Activated CD8-positive, alpha-beta memory T cell treated with anti-CD3 and anti-CD28 coated beads, Interleukin-2, amount 10 ng/mL, durations not matched to agents 7 days and 5 days (primary cell): ENCODE data around the gene ABHD16A. TPM values are rescaled to one million over a fixed set of nuclear protein-coding genes. Genes with fewer than 3 reads are reported as not detected.

Experiments
- ATAC-seq: fragments of 150-1000 bp; cut with Tn5 transposase; one replicate; pipeline ENCODE4 v1.10.0; 2021; ENCODE audit warnings: moderate library complexity
- CTCF ChIA-PET: fragments of 350-600 bp; sonication (Branson Sonifier 250); formaldehyde crosslinking; loops from one replicate; lab custom pipeline; 2021; ENCODE audit warnings: antibody characterized with exemption; lab: Charles Lee
- DNase-seq: peaks from one replicate; pipeline ENCODE4 v3.0.0-alpha.2; 2020
- H3K27ac Mint-ChIP-seq: one replicate; pipeline ENCODE4 v1.8.0; 2021; ENCODE audit warnings: mild to moderate bottlenecking, mixed read lengths
- H3K27me3 Mint-ChIP-seq: one replicate; pipeline ENCODE4 v1.8.0; 2021; ENCODE audit warnings: mixed read lengths
- H3K36me3 Mint-ChIP-seq: one replicate; pipeline ENCODE4 v1.8.0; 2021; ENCODE audit warnings: mild to moderate bottlenecking, mixed read lengths
- H3K4me1 Mint-ChIP-seq: one replicate; pipeline ENCODE4 v1.8.0; 2021; ENCODE audit warnings: mixed read lengths
- H3K4me3 Mint-ChIP-seq: one replicate; pipeline ENCODE4 v1.8.0; 2021; ENCODE audit warnings: mild to moderate bottlenecking, moderate library complexity, mixed read lengths
- H3K9me3 Mint-ChIP-seq: one replicate; pipeline ENCODE4 v1.8.0; 2022; ENCODE audit warnings: low read depth, mixed read lengths
- microRNA-seq: library from miRNA; unstranded; fragments of <30 nt; microRNA quantifications from one replicate; pipeline ENCODE4 v1.2.0, GENCODE V29; 2022
- total RNA-seq, 2 experiments: library from RNA; stranded (reverse); gene quantifications; one replicate each; pipeline ENCODE4 v1.2.3, GENCODE V29; 2021

ABHD16A gene
- total RNA-seq, 2 experiments from 2014 or later, result 49.0 to 56.7 TPM

DNA sequence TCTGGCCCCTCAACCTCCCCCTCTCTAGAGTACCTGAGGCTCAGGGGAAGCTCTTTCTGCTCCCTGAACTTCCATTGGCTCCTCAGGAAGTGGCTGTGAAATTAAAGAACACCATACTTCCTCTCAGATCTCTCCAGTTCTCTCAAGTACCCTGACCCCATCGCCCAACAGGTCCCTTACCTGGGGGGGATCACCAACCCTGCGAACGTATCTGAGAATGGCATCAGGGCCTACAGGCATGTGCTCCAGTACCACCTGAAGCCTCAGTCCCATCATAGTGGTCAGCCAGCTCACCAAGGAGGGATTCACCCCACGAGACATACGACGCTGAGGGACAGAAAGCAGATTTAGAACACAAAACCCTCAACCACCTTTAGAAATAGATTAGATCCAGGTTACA, 62.5 kb downstream of the ABHD16A start:
- DNase-seq (no peak), ATAC-seq (no peak)
- no peaks in the 10 kb centered on the region for H3K9me3 Mint-ChIP-seq
- H3K27ac Mint-ChIP-seq, result no peak overlapping the region
- peaks cover 42% of the 10 kb centered on the region for H3K36me3 Mint-ChIP-seq
- peaks cover 6% of the 10 kb centered on the region for H3K4me1 Mint-ChIP-seq
- CTCF ChIA-PET, result no interaction called here
- H3K27me3 Mint-ChIP-seq, result no peaks in the 10 kb centered on the region
- H3K4me3 Mint-ChIP-seq, result no peak overlapping the region

DNA sequence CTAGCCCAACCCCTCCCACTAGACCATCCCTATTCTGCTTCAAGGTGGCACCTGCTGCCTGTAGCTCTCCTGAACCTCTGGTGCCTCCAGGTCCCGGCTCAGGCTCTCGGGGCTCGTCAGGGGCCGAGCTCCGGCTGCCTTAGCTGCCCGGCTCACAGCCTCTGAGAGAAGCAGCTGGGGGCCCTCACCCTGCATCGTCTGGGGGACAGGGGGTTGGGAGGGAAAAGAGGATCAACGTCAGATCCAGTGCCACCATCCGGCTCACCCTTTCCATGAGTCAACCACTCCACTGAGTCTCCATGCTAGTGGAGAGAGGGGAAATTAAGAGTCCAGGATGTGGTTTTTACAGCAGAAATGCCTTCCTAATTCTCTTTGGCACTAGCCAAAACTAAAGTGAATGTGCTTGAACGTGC, 63.7 kb downstream of the ABHD16A start:
- Mint-ChIP-seq H3K36me3 (peaks cover 39% of the 10 kb centered on the region), H3K4me1 (peaks cover 2% of the 10 kb centered on the region), H3K27ac (peak overlapping the region; percentile 34), H3K9me3 (no peaks in the 10 kb centered on the region), H3K27me3 (no peaks in the 10 kb centered on the region), H3K4me3 (no peak overlapping the region)
- CTCF ChIA-PET, result interaction anchor here (1.4 kb wide), 1 partner anchor 12 kb away, joined by 5 read pairs; no protein-coding TSS in a partner anchor
- ATAC-seq (no peak), DNase-seq (no peak)

- H3K36me3 Mint-ChIP-seq, result peaks cover 41% of the 10 kb centered on the region
- no peak for DNase-seq
- ATAC-seq, result no peak
- no peak overlapping the region for H3K27ac Mint-ChIP-seq
- H3K4me3 Mint-ChIP-seq, result no peak overlapping the region
- CTCF ChIA-PET, result interaction anchor here (1.1 to 1.4 kb wide), 2 partner anchors 12 to 41 kb away, joined by 4 to 5 read pairs; no protein-coding TSS in a partner anchor
- H3K9me3 Mint-ChIP-seq, result no peaks in the 10 kb centered on the region
- peaks cover 2% of the 10 kb centered on the region for H3K4me1 Mint-ChIP-seq
- no peaks in the 10 kb centered on the region for H3K27me3 Mint-ChIP-seq
These were observed 64.1 kb downstream of the ABHD16A start for GRCh38 chr6:31639043-31639442.

Small RNA genes lying within 50 kb of the gene (microRNA-seq; reads per million reads assigned to microRNA genes)
- gene MIR4646, result not detected

Other genes with a start within 250 kb of the ABHD16A start
- 10 to 100 TPM; 44.1 to 63.8 TPM for gene MICB, start 205.2 kb downstream of the ABHD16A start, total RNA-seq
- gene MCCD1, start 174.4 kb downstream of the ABHD16A start, total RNA-seq, result not detected
- gene DDX39B, start 161.3 kb downstream of the ABHD16A start, total RNA-seq, result 100 to 1,000 TPM; 495 to 503 TPM
- 1 to 10 TPM; 1.0 to 3.8 TPM for gene ATP6V1G2, start 156.7 kb downstream of the ABHD16A start, total RNA-seq
- 10 to 100 TPM; 13.6 to 16.2 TPM for gene NFKBIL1, start 155.7 kb downstream of the ABHD16A start, total RNA-seq
- 10 to 100 TPM; 21.8 to 70.0 TPM for gene LTA, start 131.0 kb downstream of the ABHD16A start, total RNA-seq
- gene TNF, start 127.8 kb downstream of the ABHD16A start, total RNA-seq, result 10 to 100 TPM; 58.8 to 65.1 TPM
- 100 to 1,000 TPM; 608 to 839 TPM for gene LTB, start 120.9 kb downstream of the ABHD16A start, total RNA-seq
- 100 to 1,000 TPM in 1 of 2 experiments, 10 to 100 TPM in 1; 71.6 to 109 TPM for gene LST1, start 117.0 kb downstream of the ABHD16A start, total RNA-seq
- gene NCR3, start 110.3 kb downstream of the ABHD16A start, total RNA-seq, result 100 to 1,000 TPM; 137 to 152 TPM
- 10 to 100 TPM; 47.4 to 63.4 TPM for gene AIF1, start 88.1 kb downstream of the ABHD16A start, total RNA-seq
- 100 to 1,000 TPM; 265 to 286 TPM for gene PRRC2A, start 82.6 kb downstream of the ABHD16A start, total RNA-seq
- gene BAG6, start 50.7 kb downstream of the ABHD16A start, total RNA-seq, result 100 to 1,000 TPM; 243 to 245 TPM
- gene APOM, start 47.4 kb downstream of the ABHD16A start, total RNA-seq, result 1 to 10 TPM; 1.9 to 3.7 TPM
- 10 to 100 TPM; 24.7 to 27.2 TPM for gene C6orf47, start 42.5 kb downstream of the ABHD16A start, total RNA-seq
- gene GPANK1, start 38.3 kb downstream of the ABHD16A start, total RNA-seq, result 10 to 100 TPM; 34.9 to 41.6 TPM
- 100 to 1,000 TPM; 206 to 236 TPM for gene CSNK2B, start 37.2 kb downstream of the ABHD16A start, total RNA-seq
- 10 to 100 TPM; 16.1 to 25.0 TPM for gene LY6G5B, start 33.3 kb downstream of the ABHD16A start, total RNA-seq
- gene LY6G5C, start 22.3 kb downstream of the ABHD16A start, total RNA-seq, result 1 to 10 TPM; 2.6 to 3.8 TPM
- gene LY6G6F, start 3.5 kb upstream of the ABHD16A start, total RNA-seq, result not detected
- gene LY6G6D, start 12.0 kb upstream of the ABHD16A start, total RNA-seq, result not detected
- gene LY6G6C, start 18.4 kb upstream of the ABHD16A start, total RNA-seq, result not detected
- under 1 TPM; 0.20 to 0.33 TPM for gene MPIG6B, start 20.0 kb upstream of the ABHD16A start, total RNA-seq
- 10 to 100 TPM; 13.6 to 23.4 TPM for gene DDAH2, start 26.0 kb upstream of the ABHD16A start, total RNA-seq
- gene CLIC1, start 33.2 kb upstream of the ABHD16A start, total RNA-seq, result 100 to 1,000 TPM; 544 to 561 TPM
- 100 to 1,000 TPM in 1 of 2 experiments, 10 to 100 TPM in 1; 75.6 to 109 TPM for gene MSH5, start 36.7 kb upstream of the ABHD16A start, total RNA-seq
- gene SAPCD1, start 59.3 kb upstream of the ABHD16A start, total RNA-seq, result 10 to 100 TPM; 12.8 to 19.2 TPM
- 1 to 10 TPM; 5.7 to 6.4 TPM for gene VWA7, start 74.0 kb upstream of the ABHD16A start, total RNA-seq
- gene VARS1, start 92.4 kb upstream of the ABHD16A start, total RNA-seq, result 100 to 1,000 TPM; 107 to 140 TPM
- gene LSM2, start 103.6 kb upstream of the ABHD16A start, total RNA-seq, result 100 to 1,000 TPM; 124 to 129 TPM
- gene HSPA1L, start 112.0 kb upstream of the ABHD16A start, total RNA-seq, result 1 to 10 TPM; 2.9 to 3.1 TPM
- 100 to 1,000 TPM; 124 to 137 TPM for gene HSPA1A, start 112.2 kb upstream of the ABHD16A start, total RNA-seq
- 10 to 100 TPM; 64.6 to 71.6 TPM for gene HSPA1B, start 124.4 kb upstream of the ABHD16A start, total RNA-seq
- gene NEU1, start 159.5 kb upstream of the ABHD16A start, total RNA-seq, result 10 to 100 TPM; 13.0 to 21.5 TPM
- not detected for gene SLC44A4, start 175.7 kb upstream of the ABHD16A start, total RNA-seq
- 10 to 100 TPM; 78.7 to 79.0 TPM for gene EHMT2, start 194.4 kb upstream of the ABHD16A start, total RNA-seq
- 1 to 10 TPM; 1.5 to 3.3 TPM for gene ZBTB12, start 198.8 kb upstream of the ABHD16A start, total RNA-seq
- gene C2, start 224.4 kb upstream of the ABHD16A start, total RNA-seq, result under 1 TPM; 0.61 to 0.80 TPM
- gene CFB, start 242.8 kb upstream of the ABHD16A start, total RNA-seq, result under 1 TPM in 1 of 2 experiments, not detected in 1; 0.12 TPM